GM20000 (cell line): ENCODE results near the gene KCNIP4.

Source experiments
- DNase-seq: peaks from one replicate; pipeline ENCODE4 v3.0.0; 2012; ENCODE audit warnings: low spot score
- CTCF ChIP-seq: IDR thresholded peaks from 2 replicates; pipeline ENCODE4 v1.5.1; 2012; ENCODE audit warnings: mild to moderate bottlenecking, control low read depth; ENCODE audit errors: extremely low read depth, missing control alignments

KCNIP4 gene

GRCh38 chr4:21733894-21734630 lies 214.5 kb downstream of the KCNIP4 start:
- DNase-seq, result no peak
- TF ChIP-seq CTCF, result no peak

GRCh38 chr4:21728304-21728703 lies 220.3 kb downstream of the KCNIP4 start:
- DNase-seq, result no peak
- no peak for TF ChIP-seq CTCF

- DNase-seq, result no peak
- no peak for TF ChIP-seq CTCF
Measured at GRCh38 chr4:21726255-21726815, 222.2 kb downstream of the KCNIP4 start.

GRCh38 chr4:21722157-21722839 lies 226.3 kb downstream of the KCNIP4 start:
- no peak for TF ChIP-seq CTCF
- no peak for DNase-seq

GRCh38 chr4:21716531-21716930 lies 232.0 kb downstream of the KCNIP4 start:
- no peak for DNase-seq

GRCh38 chr4:21710179-21710835 lies 238.3 kb downstream of the KCNIP4 start:
- no peak for DNase-seq
- TF ChIP-seq CTCF, result no peak

More at GRCh38 chr4:21716531-21716930, 232.0 kb downstream of the KCNIP4 start:
- no peak for TF ChIP-seq CTCF

GRCh38 chr4:21709761-21710160 lies 238.8 kb downstream of the KCNIP4 start:
- DNase-seq, result no peak
- TF ChIP-seq CTCF, result no peak
